Measurements from ENCODE around the gene CES4A. TPM values are rescaled to one million over a fixed set of nuclear protein-coding genes. Genes with fewer than 3 reads are reported as not detected.
A peak's percentile ranks its signal among the peaks of the same experiment; 100 is the strongest.

The CES4A gene
- total RNA-seq, 6 experiments from 2014 or later: 1.7 to 3.5 (median 2.3) TPM

- DNase-seq: no peak
- TF ChIP-seq, protein P1, sequence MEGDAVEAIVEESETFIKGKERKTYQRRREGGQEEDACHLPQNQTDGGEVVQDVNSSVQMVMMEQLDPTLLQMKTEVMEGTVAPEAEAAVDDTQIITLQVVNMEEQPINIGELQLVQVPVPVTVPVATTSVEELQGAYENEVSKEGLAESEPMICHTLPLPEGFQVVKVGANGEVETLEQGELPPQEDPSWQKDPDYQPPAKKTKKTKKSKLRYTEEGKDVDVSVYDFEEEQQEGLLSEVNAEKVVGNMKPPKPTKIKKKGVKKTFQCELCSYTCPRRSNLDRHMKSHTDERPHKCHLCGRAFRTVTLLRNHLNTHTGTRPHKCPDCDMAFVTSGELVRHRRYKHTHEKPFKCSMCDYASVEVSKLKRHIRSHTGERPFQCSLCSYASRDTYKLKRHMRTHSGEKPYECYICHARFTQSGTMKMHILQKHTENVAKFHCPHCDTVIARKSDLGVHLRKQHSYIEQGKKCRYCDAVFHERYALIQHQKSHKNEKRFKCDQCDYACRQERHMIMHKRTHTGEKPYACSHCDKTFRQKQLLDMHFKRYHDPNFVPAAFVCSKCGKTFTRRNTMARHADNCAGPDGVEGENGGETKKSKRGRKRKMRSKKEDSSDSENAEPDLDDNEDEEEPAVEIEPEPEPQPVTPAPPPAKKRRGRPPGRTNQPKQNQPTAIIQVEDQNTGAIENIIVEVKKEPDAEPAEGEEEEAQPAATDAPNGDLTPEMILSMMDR (IDR thresholded peaks at IDR 0.05): no peak
- H3K4me3 Mint-ChIP-seq: peak overlapping the region; percentile 36; the same call in 1 of the 2 replicates
- no peaks in the 10 kb centered on the region for H3K9me3 Mint-ChIP-seq
- no peaks in the 10 kb centered on the region for H3K36me3 Mint-ChIP-seq (ENCODE audit: low read depth)
- H3K27me3 Mint-ChIP-seq (ENCODE audit: insufficient read depth): peaks cover 5% of the 10 kb centered on the region
- H3K4me1 Mint-ChIP-seq (ENCODE audit: low read depth): no peaks in the 10 kb centered on the region
- no peak overlapping the region for H3K27ac Mint-ChIP-seq
Observed at GRCh38 chr16:67013233-67013822, 24.9 kb downstream of the CES4A start.

- peaks cover 5% of the 10 kb centered on the region for H3K27me3 Mint-ChIP-seq (ENCODE audit: insufficient read depth)
- H3K9me3 Mint-ChIP-seq: no peaks in the 10 kb centered on the region
- DNase-seq: peak; percentile 17
- H3K4me3 Mint-ChIP-seq: peak overlapping the region; percentile 59
- no peaks in the 10 kb centered on the region for H3K4me1 Mint-ChIP-seq (ENCODE audit: low read depth)
- TF ChIP-seq, protein P1 (IDR thresholded peaks at IDR 0.05): peak; percentile 51
- no peak overlapping the region for H3K27ac Mint-ChIP-seq
- H3K36me3 Mint-ChIP-seq (ENCODE audit: low read depth): no peaks in the 10 kb centered on the region
Observed at GRCh38 chr16:67013823-67014633, 25.6 kb downstream of the CES4A start.

- DNase-seq: no peak
- TF ChIP-seq, protein P1 (IDR thresholded peaks at IDR 0.05): no peak
- Mint-ChIP-seq H3K4me3 (peak overlapping the region; percentile 59; the same call in 1 of the 2 replicates), H3K9me3 (no peaks in the 10 kb centered on the region), H3K27ac (no peak overlapping the region), H3K27me3 (ENCODE audit: insufficient read depth) (peaks cover 5% of the 10 kb centered on the region), H3K4me1 (ENCODE audit: low read depth) (no peaks in the 10 kb centered on the region), H3K36me3 (ENCODE audit: low read depth) (no peaks in the 10 kb centered on the region)
Observed at GRCh38 chr16:67014634-67015312, 26.4 kb downstream of the CES4A start.

DNA sequence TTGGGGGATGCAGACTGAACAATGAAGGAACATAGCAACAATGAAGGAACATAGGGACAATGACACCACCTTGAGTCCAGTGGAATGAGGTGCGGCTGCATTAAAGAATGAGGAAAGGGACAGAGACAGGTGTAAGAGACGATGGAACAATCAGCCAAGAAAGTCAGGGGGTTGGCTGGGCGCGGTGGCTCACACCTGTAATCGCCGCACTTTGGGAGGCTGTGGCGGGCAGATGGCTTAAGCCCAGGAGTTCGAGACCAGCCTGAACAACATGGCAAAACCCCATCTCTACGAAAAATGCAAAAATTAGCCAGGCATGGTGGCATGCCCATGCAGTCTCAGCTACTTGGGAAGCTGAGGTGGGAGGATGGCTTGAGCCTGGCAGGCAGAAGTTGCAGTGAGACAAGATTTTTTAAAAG, 26.9 kb downstream of the CES4A start:
- H3K27ac Mint-ChIP-seq: no peak overlapping the region
- H3K4me1 Mint-ChIP-seq (ENCODE audit: low read depth): no peaks in the 10 kb centered on the region
- DNase-seq: no peak
- no peaks in the 10 kb centered on the region for H3K9me3 Mint-ChIP-seq
- H3K36me3 Mint-ChIP-seq (ENCODE audit: low read depth): no peaks in the 10 kb centered on the region
- TF ChIP-seq, protein P1 (IDR thresholded peaks at IDR 0.05): no peak
- no peak overlapping the region for H3K4me3 Mint-ChIP-seq
- peaks cover 5% of the 10 kb centered on the region for H3K27me3 Mint-ChIP-seq (ENCODE audit: insufficient read depth)

DNA sequence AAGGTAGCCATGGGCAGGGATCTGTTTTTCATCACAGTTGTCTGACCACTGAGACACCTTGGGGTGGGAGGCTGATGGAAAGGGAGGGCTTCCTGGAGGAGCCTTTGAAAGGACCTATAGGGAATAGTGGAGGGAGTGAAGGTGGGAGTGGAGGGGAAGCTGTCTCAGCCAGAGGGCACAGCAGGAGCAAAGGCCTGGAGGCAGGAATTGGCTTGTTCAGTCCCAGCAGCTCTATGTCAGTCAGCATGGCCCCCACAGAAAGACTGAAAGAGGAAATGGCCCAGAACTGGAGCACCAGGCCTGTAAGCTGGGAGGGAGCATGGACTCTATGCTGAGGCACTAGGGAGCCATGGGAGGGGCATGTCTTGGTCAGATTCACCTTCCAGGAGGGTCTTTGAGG, 27.8 kb downstream of the CES4A start:
- Mint-ChIP-seq H3K27me3 (ENCODE audit: insufficient read depth) (peaks cover 7% of the 10 kb centered on the region), H3K27ac (no peak overlapping the region), H3K4me3 (no peak overlapping the region), H3K36me3 (ENCODE audit: low read depth) (no peaks in the 10 kb centered on the region), H3K4me1 (ENCODE audit: low read depth) (peaks cover 7% of the 10 kb centered on the region; the same call in 1 of the 2 replicates), H3K9me3 (no peaks in the 10 kb centered on the region)
- TF ChIP-seq, protein P1 (IDR thresholded peaks at IDR 0.05): no peak
- no peak for DNase-seq

Measured in HFFc6 (cell line).